ENCODE measurements around the gene GJA5.

- TF ChIP-seq RAD21 (conservative IDR thresholded peaks at IDR 0.05 in 1 of 2, IDR thresholded peaks at IDR 0.05 in 1 of 2), result no peak
- TF ChIP-seq, protein P1, sequence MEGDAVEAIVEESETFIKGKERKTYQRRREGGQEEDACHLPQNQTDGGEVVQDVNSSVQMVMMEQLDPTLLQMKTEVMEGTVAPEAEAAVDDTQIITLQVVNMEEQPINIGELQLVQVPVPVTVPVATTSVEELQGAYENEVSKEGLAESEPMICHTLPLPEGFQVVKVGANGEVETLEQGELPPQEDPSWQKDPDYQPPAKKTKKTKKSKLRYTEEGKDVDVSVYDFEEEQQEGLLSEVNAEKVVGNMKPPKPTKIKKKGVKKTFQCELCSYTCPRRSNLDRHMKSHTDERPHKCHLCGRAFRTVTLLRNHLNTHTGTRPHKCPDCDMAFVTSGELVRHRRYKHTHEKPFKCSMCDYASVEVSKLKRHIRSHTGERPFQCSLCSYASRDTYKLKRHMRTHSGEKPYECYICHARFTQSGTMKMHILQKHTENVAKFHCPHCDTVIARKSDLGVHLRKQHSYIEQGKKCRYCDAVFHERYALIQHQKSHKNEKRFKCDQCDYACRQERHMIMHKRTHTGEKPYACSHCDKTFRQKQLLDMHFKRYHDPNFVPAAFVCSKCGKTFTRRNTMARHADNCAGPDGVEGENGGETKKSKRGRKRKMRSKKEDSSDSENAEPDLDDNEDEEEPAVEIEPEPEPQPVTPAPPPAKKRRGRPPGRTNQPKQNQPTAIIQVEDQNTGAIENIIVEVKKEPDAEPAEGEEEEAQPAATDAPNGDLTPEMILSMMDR (IDR thresholded peaks at IDR 0.05), result no peak
- TF ChIP-seq POLR2A (IDR thresholded peaks at IDR 0.05; ENCODE audit: low read length), result no peak
- TF ChIP-seq ZFP36 (IDR thresholded peaks at IDR 0.05; ENCODE audit: borderline replicate concordance, partially characterized antibody), result no peak
- TF ChIP-seq NPAS2 (CRISPR knock-in tag; IDR thresholded peaks at IDR 0.05; ENCODE audit: borderline replicate concordance), result no peak
- no peak for TF ChIP-seq MAFK (IDR thresholded peaks at IDR 0.05; ENCODE audit: partially characterized antibody)
- no peak for TF ChIP-seq CHD4 (IDR thresholded peaks at IDR 0.05; ENCODE audit: borderline replicate concordance)
- TF ChIP-seq MYC (IDR thresholded peaks at IDR 0.05; ENCODE audit: borderline replicate concordance, low read length), result no peak
- TF ChIP-seq USF2 (IDR thresholded peaks at IDR 0.05), result no peak
- TF ChIP-seq, protein P2, sequence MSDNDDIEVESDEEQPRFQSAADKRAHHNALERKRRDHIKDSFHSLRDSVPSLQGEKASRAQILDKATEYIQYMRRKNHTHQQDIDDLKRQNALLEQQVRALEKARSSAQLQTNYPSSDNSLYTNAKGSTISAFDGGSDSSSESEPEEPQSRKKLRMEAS (IDR thresholded peaks at IDR 0.05), result no peak
- no peak for TF ChIP-seq EP300 (IDR thresholded peaks at IDR 0.05)
- TF ChIP-seq CEBPB (IDR thresholded peaks at IDR 0.05), result no peak
- no peak for TF ChIP-seq JUNB (IDR thresholded peaks at IDR 0.05)
Measured at GRCh38 chr1:147798731-147799130, 38.3 kb upstream of the GJA5 start.

Measured in A549 (cell line).